HCT116 (cell line): ENCODE data around the gene MEP1A. TPM values are rescaled to one million over a fixed set of nuclear protein-coding genes. Genes with fewer than 3 reads are reported as not detected.
"Not testable (repeated sequence)": the region's sequence is repeated elsewhere in the genome, so short reads cannot be mapped to it uniquely, and the experiment has no call there.

Source experiments
- ATAC-seq: fragments of 200-7000 bp; cut with Tn5 transposase; 2 replicates; pipeline ENCODE4 v1.9.1; 2020; ENCODE audit warnings: mild to moderate bottlenecking, moderate library complexity
- BruUV-seq: library from RNA; stranded (reverse); fragments of 400-500 nt; replicated peaks from 2 replicates; lab custom pipeline; 2021; lab: Mats Ljungman, UMichigan
- CTCF ChIA-PET: fragments of 300-600 bp; sonication (Branson Sonifier 250); formaldehyde crosslinking; loops from one replicate; lab custom pipeline; 2021; ENCODE audit warnings: antibody characterized with exemption; lab: Charles Lee
- POLR2A ChIA-PET: fragments of 300-600, 350-600 bp; sonication (Branson Sonifier 250); formaldehyde crosslinking; loops from one replicate; lab custom pipeline; 2021; ENCODE audit warnings: antibody characterized with exemption; lab: Charles Lee
- RAD21 ChIA-PET, 2 experiments: fragments of 300-600 bp; sonication (Branson Sonifier 250); formaldehyde crosslinking; loops; one replicate each; lab custom pipeline; 2023; ENCODE audit warnings: low total read pairs in 2 of 2; ENCODE audit not compliant: uncharacterized antibody in 2 of 2, unreplicated experiment in 2 of 2, low non-redundant PET in 1 of 2; lab: Charles Lee
- DNase-seq: peaks from one replicate; pipeline ENCODE4 v3.0.0-alpha.2; 2010; ENCODE audit warnings: low read depth, low spot score
- H2AFZ ChIP-seq: fragments of 200-600 bp; shearing (Covaris generic), sonication (generic); 2 replicates; pipeline ENCODE4 v1.6.1; 2017; ENCODE audit warnings: low read depth, mixed run types, mixed read lengths, antibody characterized with exemption, low read length; ENCODE audit not compliant: poor library complexity, severe bottlenecking
- H3K27ac ChIP-seq: 2 replicates; pipeline ENCODE4 v1.5.1; 2012; ENCODE audit warnings: low read depth, low read length
- H3K27me3 ChIP-seq: fragments of 200-600 bp; sonication (generic); 2 replicates; pipeline ENCODE4 v1.6.1; 2016; ENCODE audit warnings: mixed run types, low read length, mixed read lengths; ENCODE audit not compliant: insufficient read depth
- H3K36me3 ChIP-seq, 2 experiments: fragments of 200-500 bp in 1 of 2; fragments of 200-600 bp in 1 of 2; sonication (Bioruptor generic) in 1 of 2; sonication (generic) in 1 of 2; 2 replicates each; pipeline versions ENCODE4 v1.5.1 to v1.6.1; 2014 to 2016; ENCODE audit warnings: low read length in 2 of 2, inconsistent platforms in 1 of 2, mixed read lengths in 1 of 2, mixed run types in 1 of 2; ENCODE audit not compliant: insufficient read depth in 2 of 2, control insufficient read depth in 1 of 2
- H3K4me1 ChIP-seq, 2 experiments: fragments of 200-600 bp in 1 of 2; sonication (generic) in 1 of 2; 2 replicates each; pipeline versions ENCODE4 v1.5.1 to v1.6.1; 2012 to 2017; ENCODE audit warnings: low read length in 2 of 2, inconsistent platforms in 1 of 2, mild to moderate bottlenecking in 1 of 2, mixed read lengths in 1 of 2, mixed run types in 1 of 2, moderate library complexity in 1 of 2; ENCODE audit not compliant: insufficient read depth in 2 of 2, control insufficient read depth in 1 of 2
- H3K4me2 ChIP-seq: fragments of 200-600 bp; sonication (generic); 2 replicates; pipeline ENCODE4 v1.6.1; 2017; ENCODE audit warnings: mixed run types, low read length, mixed read lengths
- H3K4me3 ChIP-seq, 2 experiments: fragments of 200-600 bp in 1 of 2; sonication (generic) in 1 of 2; replicated peaks in 1 of 2; 2 replicates each; pipeline ENCODE4 v1.5.1; 2011 to 2016; ENCODE audit warnings: low read length in 2 of 2, control low read depth in 1 of 2, low read depth in 1 of 2, mild to moderate bottlenecking in 1 of 2, mixed read lengths in 1 of 2, mixed run types in 1 of 2
- H3K79me2 ChIP-seq: fragments of 200-600 bp; sonication (generic); 2 replicates; pipeline ENCODE4 v1.6.1; 2017; ENCODE audit warnings: mild to moderate bottlenecking, mixed run types, low read length, moderate library complexity, mixed read lengths; ENCODE audit not compliant: insufficient read depth
- H3K9ac ChIP-seq: fragments of 200-600 bp; sonication (generic); 2 replicates; pipeline ENCODE4 v1.6.1; 2016; ENCODE audit warnings: low read length, mixed read lengths
- H3K9me2 ChIP-seq: fragments of 200-600 bp; sonication (generic), shearing (Covaris generic); 2 replicates; pipeline ENCODE4 v1.6.1; 2017; ENCODE audit warnings: mixed run types, mild to moderate bottlenecking, moderate library complexity; ENCODE audit not compliant: insufficient read depth
- H3K9me3 ChIP-seq, 2 experiments: fragments of 200-500 bp in 1 of 2; fragments of 200-600 bp in 1 of 2; sonication (Bioruptor generic) in 1 of 2; sonication (generic) in 1 of 2; 2 replicates each; pipeline ENCODE4 v1.6.1; 2014 to 2017; ENCODE audit warnings: low read length in 2 of 2, mixed read lengths in 2 of 2, inconsistent platforms in 1 of 2, low read depth in 1 of 2, mild to moderate bottlenecking in 1 of 2, mixed run types in 1 of 2, moderate library complexity in 1 of 2; ENCODE audit not compliant: control insufficient read depth in 1 of 2, insufficient read depth in 1 of 2
- H4K20me1 ChIP-seq: fragments of 200-600 bp; sonication (generic), shearing (Covaris generic); 2 replicates; pipeline ENCODE4 v1.6.1; 2017; ENCODE audit warnings: mixed run types, mild to moderate bottlenecking, moderate library complexity; ENCODE audit not compliant: insufficient read depth
- CBX3 ChIP-seq: IDR thresholded peaks from 2 replicates; pipeline ENCODE4 v1.6.1; 2012; ENCODE audit warnings: low read depth
- CEBPB ChIP-seq: IDR thresholded peaks from 2 replicates; pipeline ENCODE4 v1.6.1; 2012; ENCODE audit warnings: low read depth
- CTCF ChIP-seq, 3 experiments: fragments of 200-600 bp in 1 of 3; sonication (generic) in 1 of 3; IDR thresholded peaks in 2 of 3; conservative IDR thresholded peaks in 1 of 3; 2 replicates each; pipeline ENCODE4 v1.5.1; 2012 to 2017; ENCODE audit warnings: low read depth in 2 of 3, low read length in 2 of 3, antibody characterized with exemption in 1 of 3, borderline replicate concordance in 1 of 3, control low read depth in 1 of 3, mild to moderate bottlenecking in 1 of 3, mixed read lengths in 1 of 3, mixed run types in 1 of 3, moderate library complexity in 1 of 3; ENCODE audit not compliant: insufficient read depth in 1 of 3
- EGR1 ChIP-seq: IDR thresholded peaks from 2 replicates; pipeline ENCODE4 v1.6.1; 2012; ENCODE audit warnings: low read depth
- ELF1 ChIP-seq: IDR thresholded peaks from 2 replicates; pipeline ENCODE4 v1.6.1; 2012; ENCODE audit warnings: low read depth, borderline replicate concordance
- EZH2 ChIP-seq: fragments of 200-600 bp; sonication (generic); IDR thresholded peaks from 2 replicates; pipeline ENCODE4 v1.6.1; 2017; ENCODE audit warnings: antibody characterized with exemption, mixed run types
- EZH2phosphoT487 ChIP-seq: fragments of 200-600 bp; IDR thresholded peaks from 2 replicates; pipeline ENCODE4 v1.6.1; 2018; ENCODE audit warnings: antibody characterized with exemption, borderline replicate concordance
- JUND ChIP-seq: IDR thresholded peaks from 2 replicates; pipeline ENCODE4 v1.6.1; 2012
- MAX ChIP-seq: IDR thresholded peaks from 2 replicates; pipeline ENCODE4 v1.6.1; 2012
- POLR2A ChIP-seq: IDR thresholded peaks from 2 replicates; pipeline ENCODE4 v1.7.0; 2011; ENCODE audit warnings: borderline replicate concordance; ENCODE audit not compliant: insufficient read depth, insufficient read length; ENCODE audit errors: extremely low read depth
- RAD21 ChIP-seq: IDR thresholded peaks from 2 replicates; pipeline ENCODE4 v1.6.1; 2012; ENCODE audit warnings: low read depth, mild to moderate bottlenecking
- REST ChIP-seq: IDR thresholded peaks from 2 replicates; pipeline ENCODE4 v1.6.1; 2012; ENCODE audit warnings: low read depth
- SIN3A ChIP-seq: IDR thresholded peaks from 2 replicates; pipeline ENCODE4 v1.6.1; 2012; ENCODE audit warnings: low read depth
- YY1 ChIP-seq: IDR thresholded peaks from 2 replicates; pipeline ENCODE4 v1.6.1; 2011; ENCODE audit warnings: low read length, low read depth, moderate library complexity, mild to moderate bottlenecking; ENCODE audit not compliant: insufficient replicate concordance; ENCODE audit errors: extremely low read depth
- ZFX ChIP-seq: fragments of 450-650 bp; IDR thresholded peaks from 2 replicates; pipeline ENCODE4 v1.6.1; 2017
- ZNF274 ChIP-seq: fragments of 200-500 bp; sonication (Bioruptor generic); IDR thresholded peaks from 2 replicates; pipeline ENCODE4 v1.6.1; 2014; ENCODE audit warnings: mild to moderate bottlenecking, low read depth, low read length, inconsistent platforms
- intact Hi-C: fragments of 100-400 bp; cut with micrococcal nuclease; formaldehyde crosslinking; loops from 2 replicates; pipeline ENCODE4 v1.10.0; 2022
- total RNA-seq: library from RNA; stranded (reverse); gene quantifications from one replicate; pipeline ENCODE4 v1.2.1, GENCODE V29; 2021; ENCODE audit not compliant: unreplicated experiment

MEP1A gene
- total RNA-seq, 1 experiment from 2014 or later = not detected

GRCh38 chr6:46764280-46764679 lies 28.9 kb upstream of the MEP1A start:
- BruUV-seq, H3K27ac ChIP-seq, H3K36me3 ChIP-seq, H2AFZ ChIP-seq, H3K4me2 ChIP-seq, H4K20me1 ChIP-seq, H3K9ac ChIP-seq, H3K4me3 ChIP-seq, H3K79me2 ChIP-seq, H3K27me3 ChIP-seq, RAD21 ChIA-PET, H3K4me1 ChIP-seq, intact Hi-C loops, POLR2A ChIA-PET, H3K9me3 ChIP-seq, H3K9me2 ChIP-seq, CTCF ChIA-PET, ATAC-seq, DNase-seq: not testable (repeated sequence)

- Histone ChIP-seq H3K79me2 (no peaks in the 10 kb centered on the region), H3K36me3 (no peaks in the 10 kb centered on the region), H3K9ac (no peak overlapping the region), H3K27ac (no peak overlapping the region), H3K9me2 (no peaks in the 10 kb centered on the region), H3K4me2 (no peak overlapping the region), H4K20me1 (no peaks in the 10 kb centered on the region)
- ChIA-PET CTCF (no interaction called here), POLR2A (no interaction called here)
- DNase-seq (no peak), ATAC-seq (no peak)
- intact Hi-C loops = no loop called here
- no TSS peak for BruUV-seq
- TF ChIP-seq EGR1 = no peak
- TF ChIP-seq RAD21 = no peak
- no peak for TF ChIP-seq ZNF274
- TF ChIP-seq EZH2 = no peak
- TF ChIP-seq ZFX = no peak
- no peak for TF ChIP-seq ELF1
- no peak for TF ChIP-seq JUND
- no peak for TF ChIP-seq YY1
- TF ChIP-seq POLR2A = no peak
- TF ChIP-seq CTCF (IDR thresholded peaks at IDR 0.05 in 2 of 3, conservative IDR thresholded peaks at IDR 0.05 in 1 of 3; ENCODE audit: borderline replicate concordance in 1 of 3, insufficient read depth in 1 of 3, low read depth in 2 of 3, low read length in 2 of 3) = no peak
- no peak for TF ChIP-seq MAX
- TF ChIP-seq CEBPB = no peak
- no peak for TF ChIP-seq EZH2phosphoT487
- no peak for TF ChIP-seq REST
- TF ChIP-seq CBX3 = no peak
- TF ChIP-seq SIN3A = no peak
- TF ChIP-seq, all 23 proteins: peak for 0
- Histone ChIP-seq H3K4me3 (no peak overlapping the region), H3K27me3 (no peaks in the 10 kb centered on the region), H2AFZ (no peak overlapping the region), H3K9me3 (no peaks in the 10 kb centered on the region), H3K4me1 (no peaks in the 10 kb centered on the region)
- RAD21 ChIA-PET = no interaction called here
Observed at GRCh38 chr6:46764961-46765360, 28.2 kb upstream of the MEP1A start.
